HEK293 (cell line): ENCODE results near the gene TUT4.

Experiments
- BCL11B ChIP-seq: fragments of 450-650 bp; formaldehyde crosslinking; IDR thresholded peaks from 2 replicates; pipeline ENCODE4 v1.5.1; 2016; ENCODE audit warnings: low read depth, missing biosample characterization, missing genetic modification characterization
- GFI1B ChIP-seq: fragments of 450-650 bp; formaldehyde crosslinking; IDR thresholded peaks from 2 replicates; pipeline ENCODE4 v1.5.1; 2016; ENCODE audit warnings: missing biosample characterization, missing genetic modification characterization
- HOXC10 ChIP-seq: sonication (generic); formaldehyde crosslinking; IDR thresholded peaks from 2 replicates; pipeline ENCODE4 v1.8.1; 2023; ENCODE audit warnings: mild to moderate bottlenecking, missing genetic modification reagents
- KLF7 ChIP-seq: fragments of 450-650 bp; formaldehyde crosslinking; IDR thresholded peaks from 2 replicates; pipeline ENCODE4 v1.5.1; 2016; ENCODE audit warnings: missing biosample characterization, missing genetic modification characterization, borderline replicate concordance
- KLF9 ChIP-seq: fragments of 450-650 bp; formaldehyde crosslinking; IDR thresholded peaks from 2 replicates; pipeline ENCODE4 v1.5.1; 2016; ENCODE audit warnings: missing biosample characterization, missing genetic modification characterization, low read depth
- WT1 ChIP-seq: fragments of 450-650 bp; formaldehyde crosslinking; IDR thresholded peaks from 2 replicates; pipeline ENCODE4 v1.5.1; 2016; ENCODE audit warnings: missing biosample characterization, missing genetic modification characterization
- YY1 ChIP-seq: fragments of 450-650 bp; formaldehyde crosslinking; IDR thresholded peaks from 2 replicates; pipeline ENCODE4 v1.5.1; 2018; ENCODE audit warnings: missing biosample characterization, missing genetic modification characterization
- ZFHX2 ChIP-seq: fragments of 450-650 bp; formaldehyde crosslinking; conservative IDR thresholded peaks from 2 replicates; pipeline ENCODE4 v1.5.1; 2016; ENCODE audit warnings: missing biosample characterization, missing genetic modification characterization
- ZNF132 ChIP-seq: fragments of 450-650 bp; formaldehyde crosslinking; IDR thresholded peaks from 2 replicates; pipeline ENCODE4 v1.5.1; 2017; ENCODE audit warnings: missing biosample characterization, missing genetic modification characterization, borderline replicate concordance
- ZNF175 ChIP-seq: fragments of 450-650 bp; formaldehyde crosslinking; IDR thresholded peaks from 2 replicates; pipeline ENCODE4 v1.5.1; 2016; ENCODE audit warnings: missing biosample characterization, missing genetic modification characterization
- ZNF239 ChIP-seq: fragments of 450-650 bp; formaldehyde crosslinking; IDR thresholded peaks from 2 replicates; pipeline ENCODE4 v1.5.1; 2016; ENCODE audit warnings: missing biosample characterization, missing genetic modification characterization
- ZNF266 ChIP-seq: fragments of 450-650 bp; formaldehyde crosslinking; IDR thresholded peaks from 2 replicates; pipeline ENCODE4 v1.5.1; 2016; ENCODE audit warnings: missing biosample characterization, missing genetic modification characterization, low read depth
- ZNF302 ChIP-seq: fragments of 450-650 bp; formaldehyde crosslinking; IDR thresholded peaks from 2 replicates; pipeline ENCODE4 v1.5.1; 2016; ENCODE audit warnings: missing biosample characterization, missing genetic modification characterization, low read depth
- ZNF335 ChIP-seq: fragments of 450-650 bp; formaldehyde crosslinking; conservative IDR thresholded peaks from 2 replicates; pipeline ENCODE4 v1.5.1; 2016; ENCODE audit warnings: missing biosample characterization, missing genetic modification characterization
- ZNF394 ChIP-seq: fragments of 450-650 bp; formaldehyde crosslinking; IDR thresholded peaks from 2 replicates; pipeline ENCODE4 v1.5.1; 2016; ENCODE audit warnings: missing biosample characterization, missing genetic modification characterization, mild to moderate bottlenecking, moderate library complexity, borderline replicate concordance
- ZNF433 ChIP-seq: fragments of 450-650 bp; formaldehyde crosslinking; IDR thresholded peaks from 2 replicates; pipeline ENCODE4 v1.5.1; 2016; ENCODE audit warnings: missing biosample characterization, missing genetic modification characterization, low read depth
- ZNF501 ChIP-seq: fragments of 450-650 bp; formaldehyde crosslinking; IDR thresholded peaks from 2 replicates; pipeline ENCODE4 v1.5.1; 2016; ENCODE audit warnings: missing biosample characterization, missing genetic modification characterization
- ZNF544 ChIP-seq: fragments of 450-650 bp; formaldehyde crosslinking; IDR thresholded peaks from 2 replicates; pipeline ENCODE4 v1.5.0; 2017; ENCODE audit warnings: missing biosample characterization, missing genetic modification characterization
- ZNF558 ChIP-seq: fragments of 450-650 bp; formaldehyde crosslinking; IDR thresholded peaks from 2 replicates; pipeline ENCODE4 v1.5.1; 2016; ENCODE audit warnings: missing biosample characterization, missing genetic modification characterization
- ZNF571 ChIP-seq: fragments of 450-650 bp; formaldehyde crosslinking; IDR thresholded peaks from 2 replicates; pipeline ENCODE4 v1.5.0; 2017; ENCODE audit warnings: missing biosample characterization, missing genetic modification characterization
- ZNF600 ChIP-seq: fragments of 450-650 bp; formaldehyde crosslinking; IDR thresholded peaks from 2 replicates; pipeline ENCODE4 v1.5.1; 2016; ENCODE audit warnings: missing biosample characterization, missing genetic modification characterization
- ZNF658 ChIP-seq: fragments of 450-650 bp; formaldehyde crosslinking; IDR thresholded peaks from 2 replicates; pipeline ENCODE4; 2016; ENCODE audit warnings: missing biosample characterization, missing genetic modification characterization
- ZNF677 ChIP-seq: fragments of 450-650 bp; IDR thresholded peaks from 2 replicates; pipeline ENCODE4 v1.5.0; 2018; ENCODE audit warnings: missing biosample characterization, mild to moderate bottlenecking, missing genetic modification characterization, moderate library complexity
- ZNF768 ChIP-seq: fragments of 450-650 bp; formaldehyde crosslinking; IDR thresholded peaks from 2 replicates; pipeline ENCODE4 v1.5.1; 2018; ENCODE audit warnings: missing biosample characterization, mild to moderate bottlenecking, missing genetic modification characterization
- ZNF843 ChIP-seq: fragments of 450-650 bp; formaldehyde crosslinking; IDR thresholded peaks from 2 replicates; pipeline ENCODE4 v1.5.1; 2016; ENCODE audit warnings: missing biosample characterization, missing genetic modification characterization
- TF ChIP-seq, protein P1 (sequence below): fragments of 450-650 bp; formaldehyde crosslinking; IDR thresholded peaks from 2 replicates; pipeline ENCODE4 v1.5.1; 2016; ENCODE audit warnings: missing biosample characterization, missing genetic modification characterization
- TF ChIP-seq, protein P2 (sequence below): fragments of 450-650 bp; formaldehyde crosslinking; IDR thresholded peaks from 2 replicates; pipeline ENCODE4 v1.5.1; 2017; ENCODE audit warnings: missing biosample characterization, missing genetic modification characterization
- TF ChIP-seq, protein P3 (sequence below): fragments of 450-650 bp; formaldehyde crosslinking; IDR thresholded peaks from 2 replicates; pipeline ENCODE4 v1.5.1; 2017; ENCODE audit warnings: missing biosample characterization, missing genetic modification characterization
- TF ChIP-seq, protein P4 (sequence below): fragments of 450-650 bp; formaldehyde crosslinking; IDR thresholded peaks from 2 replicates; pipeline ENCODE4 v1.5.1; 2017; ENCODE audit warnings: missing biosample characterization, missing genetic modification characterization
- TF ChIP-seq, protein P5 (sequence below): fragments of 450-650 bp; formaldehyde crosslinking; IDR thresholded peaks from 2 replicates; pipeline ENCODE4 v1.5.1; 2016; ENCODE audit warnings: missing biosample characterization, missing genetic modification characterization
- TF ChIP-seq, protein P6 (sequence below): fragments of 450-650 bp; formaldehyde crosslinking; IDR thresholded peaks from 2 replicates; pipeline ENCODE4 v1.5.1; 2016; ENCODE audit warnings: missing biosample characterization, missing genetic modification characterization

The TUT4 gene

DNA sequence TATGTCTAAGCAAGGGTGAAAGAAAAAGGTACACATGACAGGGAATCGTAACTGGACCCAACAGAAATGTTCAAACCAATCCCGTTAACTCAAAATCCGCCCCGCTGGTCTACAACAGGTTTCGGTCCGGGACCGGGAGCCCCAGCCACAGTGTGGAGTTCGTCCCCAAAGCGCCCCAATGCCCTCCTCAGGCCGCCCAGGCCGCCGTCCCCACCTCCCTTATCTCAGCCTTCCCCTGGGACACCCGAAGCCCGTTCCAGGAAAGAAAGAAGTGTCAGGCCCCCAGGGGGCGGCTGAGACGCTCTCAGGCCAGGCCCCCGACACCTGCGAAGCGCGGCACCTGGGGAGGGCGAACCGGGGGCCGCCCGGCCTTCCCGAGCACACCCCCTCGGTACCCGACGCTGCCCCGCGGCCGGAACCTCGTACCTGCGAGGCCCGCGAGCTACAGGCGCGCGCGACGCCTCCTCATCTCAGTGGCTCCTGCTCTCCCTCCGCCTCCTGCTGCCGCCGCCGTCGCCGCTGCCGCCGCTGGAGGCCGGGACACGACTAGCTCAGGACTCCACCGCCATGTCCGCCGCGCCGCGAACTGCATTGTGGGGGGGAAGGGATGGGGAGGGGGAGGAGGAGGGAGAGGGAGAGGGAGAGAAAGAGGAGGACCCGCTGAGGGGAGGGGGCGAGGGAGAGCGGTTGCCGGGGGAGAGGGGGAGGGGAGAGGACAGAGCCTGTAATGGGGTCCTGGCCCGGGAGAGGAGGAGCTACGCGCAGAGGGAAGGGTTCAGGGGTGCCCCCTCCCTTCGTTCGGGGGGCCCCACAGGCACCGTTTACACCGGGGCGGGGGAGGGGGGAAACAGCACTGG lies at the start of gene TUT4 (continued):
- TF ChIP-seq ZNF132 (tag by site-specific recombination) = no peak
- TF ChIP-seq KLF7 (tag by site-specific recombination) = no peak
- TF ChIP-seq, protein P1, sequence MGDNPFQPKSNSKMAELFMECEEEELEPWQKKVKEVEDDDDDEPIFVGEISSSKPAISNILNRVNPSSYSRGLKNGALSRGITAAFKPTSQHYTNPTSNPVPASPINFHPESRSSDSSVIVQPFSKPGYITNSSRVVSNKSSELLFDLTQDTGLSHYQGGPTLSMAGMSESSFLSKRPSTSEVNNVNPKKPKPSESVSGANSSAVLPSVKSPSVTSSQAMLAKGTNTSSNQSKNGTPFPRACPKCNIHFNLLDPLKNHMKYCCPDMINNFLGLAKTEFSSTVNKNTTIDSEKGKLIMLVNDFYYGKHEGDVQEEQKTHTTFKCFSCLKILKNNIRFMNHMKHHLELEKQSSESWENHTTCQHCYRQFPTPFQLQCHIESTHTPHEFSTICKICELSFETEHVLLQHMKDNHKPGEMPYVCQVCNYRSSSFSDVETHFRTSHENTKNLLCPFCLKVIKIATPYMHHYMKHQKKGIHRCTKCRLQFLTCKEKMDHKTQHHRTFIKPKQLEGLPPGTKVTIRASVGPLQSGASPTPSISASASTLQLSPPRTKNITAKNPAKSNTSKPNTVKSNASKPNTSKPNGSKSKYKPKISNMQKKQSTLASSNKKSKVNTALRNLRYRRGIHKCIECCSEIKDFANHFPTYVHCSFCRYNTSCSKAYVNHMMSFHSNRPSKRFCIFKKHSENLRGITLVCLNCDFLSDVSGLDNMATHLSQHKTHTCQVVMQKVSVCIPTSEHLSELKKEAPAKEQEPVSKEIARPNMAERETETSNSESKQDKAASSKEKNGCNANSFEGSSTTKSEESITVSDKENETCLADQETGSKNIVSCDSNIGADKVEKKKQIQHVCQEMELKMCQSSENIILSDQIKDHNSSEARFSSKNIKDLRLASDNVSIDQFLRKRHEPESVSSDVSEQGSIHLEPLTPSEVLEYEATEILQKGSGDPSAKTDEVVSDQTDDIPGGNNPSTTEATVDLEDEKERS (tag by site-specific recombination) = no peak
- TF ChIP-seq, protein P2, sequence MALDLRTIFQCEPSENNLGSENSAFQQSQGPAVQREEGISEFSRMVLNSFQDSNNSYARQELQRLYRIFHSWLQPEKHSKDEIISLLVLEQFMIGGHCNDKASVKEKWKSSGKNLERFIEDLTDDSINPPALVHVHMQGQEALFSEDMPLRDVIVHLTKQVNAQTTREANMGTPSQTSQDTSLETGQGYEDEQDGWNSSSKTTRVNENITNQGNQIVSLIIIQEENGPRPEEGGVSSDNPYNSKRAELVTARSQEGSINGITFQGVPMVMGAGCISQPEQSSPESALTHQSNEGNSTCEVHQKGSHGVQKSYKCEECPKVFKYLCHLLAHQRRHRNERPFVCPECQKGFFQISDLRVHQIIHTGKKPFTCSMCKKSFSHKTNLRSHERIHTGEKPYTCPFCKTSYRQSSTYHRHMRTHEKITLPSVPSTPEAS (tag by site-specific recombination) = no peak
- no peak for TF ChIP-seq BCL11B (tag by site-specific recombination)
- TF ChIP-seq ZNF266 (tag by site-specific recombination) = no peak
- TF ChIP-seq ZNF239 (tag by site-specific recombination) = no peak
- TF ChIP-seq ZNF394 (tag by site-specific recombination) = peak; percentile 13; the same call in 1 of the 2 replicates
- TF ChIP-seq ZNF658 (tag by site-specific recombination) = no peak
- 0 out of 2 replicates have a peak, but pooled peaks have one; percentile 4 for TF ChIP-seq ZFHX2 (tag by site-specific recombination)
- no peak for TF ChIP-seq ZNF175 (tag by site-specific recombination)
- TF ChIP-seq, protein P3, sequence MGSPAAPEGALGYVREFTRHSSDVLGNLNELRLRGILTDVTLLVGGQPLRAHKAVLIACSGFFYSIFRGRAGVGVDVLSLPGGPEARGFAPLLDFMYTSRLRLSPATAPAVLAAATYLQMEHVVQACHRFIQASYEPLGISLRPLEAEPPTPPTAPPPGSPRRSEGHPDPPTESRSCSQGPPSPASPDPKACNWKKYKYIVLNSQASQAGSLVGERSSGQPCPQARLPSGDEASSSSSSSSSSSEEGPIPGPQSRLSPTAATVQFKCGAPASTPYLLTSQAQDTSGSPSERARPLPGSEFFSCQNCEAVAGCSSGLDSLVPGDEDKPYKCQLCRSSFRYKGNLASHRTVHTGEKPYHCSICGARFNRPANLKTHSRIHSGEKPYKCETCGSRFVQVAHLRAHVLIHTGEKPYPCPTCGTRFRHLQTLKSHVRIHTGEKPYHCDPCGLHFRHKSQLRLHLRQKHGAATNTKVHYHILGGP (tag by site-specific recombination) = no peak
- TF ChIP-seq ZNF433 = no peak
- TF ChIP-seq KLF9 (tag by site-specific recombination) = peak; percentile 82
- TF ChIP-seq, protein P4, sequence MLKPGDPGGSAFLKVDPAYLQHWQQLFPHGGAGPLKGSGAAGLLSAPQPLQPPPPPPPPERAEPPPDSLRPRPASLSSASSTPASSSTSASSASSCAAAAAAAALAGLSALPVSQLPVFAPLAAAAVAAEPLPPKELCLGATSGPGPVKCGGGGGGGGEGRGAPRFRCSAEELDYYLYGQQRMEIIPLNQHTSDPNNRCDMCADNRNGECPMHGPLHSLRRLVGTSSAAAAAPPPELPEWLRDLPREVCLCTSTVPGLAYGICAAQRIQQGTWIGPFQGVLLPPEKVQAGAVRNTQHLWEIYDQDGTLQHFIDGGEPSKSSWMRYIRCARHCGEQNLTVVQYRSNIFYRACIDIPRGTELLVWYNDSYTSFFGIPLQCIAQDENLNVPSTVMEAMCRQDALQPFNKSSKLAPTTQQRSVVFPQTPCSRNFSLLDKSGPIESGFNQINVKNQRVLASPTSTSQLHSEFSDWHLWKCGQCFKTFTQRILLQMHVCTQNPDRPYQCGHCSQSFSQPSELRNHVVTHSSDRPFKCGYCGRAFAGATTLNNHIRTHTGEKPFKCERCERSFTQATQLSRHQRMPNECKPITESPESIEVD = no peak
- no peak for TF ChIP-seq ZNF558 (tag by site-specific recombination)
- peak; percentile 81; the same call in 1 of the 2 replicates for TF ChIP-seq YY1 (tag by site-specific recombination)
- TF ChIP-seq WT1 (tag by site-specific recombination) = peak; percentile 9; the same call in 1 of the 2 replicates
- peak; percentile 42; the same call in 1 of the 2 replicates for TF ChIP-seq ZNF843 (tag by site-specific recombination)
- TF ChIP-seq, protein P5, sequence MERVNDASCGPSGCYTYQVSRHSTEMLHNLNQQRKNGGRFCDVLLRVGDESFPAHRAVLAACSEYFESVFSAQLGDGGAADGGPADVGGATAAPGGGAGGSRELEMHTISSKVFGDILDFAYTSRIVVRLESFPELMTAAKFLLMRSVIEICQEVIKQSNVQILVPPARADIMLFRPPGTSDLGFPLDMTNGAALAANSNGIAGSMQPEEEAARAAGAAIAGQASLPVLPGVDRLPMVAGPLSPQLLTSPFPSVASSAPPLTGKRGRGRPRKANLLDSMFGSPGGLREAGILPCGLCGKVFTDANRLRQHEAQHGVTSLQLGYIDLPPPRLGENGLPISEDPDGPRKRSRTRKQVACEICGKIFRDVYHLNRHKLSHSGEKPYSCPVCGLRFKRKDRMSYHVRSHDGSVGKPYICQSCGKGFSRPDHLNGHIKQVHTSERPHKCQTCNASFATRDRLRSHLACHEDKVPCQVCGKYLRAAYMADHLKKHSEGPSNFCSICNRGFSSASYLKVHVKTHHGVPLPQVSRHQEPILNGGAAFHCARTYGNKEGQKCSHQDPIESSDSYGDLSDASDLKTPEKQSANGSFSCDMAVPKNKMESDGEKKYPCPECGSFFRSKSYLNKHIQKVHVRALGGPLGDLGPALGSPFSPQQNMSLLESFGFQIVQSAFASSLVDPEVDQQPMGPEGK = peak; percentile 95
- no peak for TF ChIP-seq ZNF677 (tag by site-specific recombination)
- TF ChIP-seq ZNF335 = peak; percentile 91
- TF ChIP-seq HOXC10 = peak; percentile 20; the same call in 1 of the 2 replicates
- peak; percentile 70 for TF ChIP-seq ZNF600 (tag by site-specific recombination)
- TF ChIP-seq ZNF768 (tag by site-specific recombination) = no peak
- TF ChIP-seq ZNF544 (tag by site-specific recombination) = no peak
- TF ChIP-seq GFI1B (tag by site-specific recombination) = no peak
- TF ChIP-seq ZNF501 (tag by site-specific recombination) = peak; percentile 77; the same call in 1 of the 2 replicates
- TF ChIP-seq, protein P6, sequence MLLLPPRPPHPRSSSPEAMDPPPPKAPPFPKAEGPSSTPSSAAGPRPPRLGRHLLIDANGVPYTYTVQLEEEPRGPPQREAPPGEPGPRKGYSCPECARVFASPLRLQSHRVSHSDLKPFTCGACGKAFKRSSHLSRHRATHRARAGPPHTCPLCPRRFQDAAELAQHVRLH = no peak
- no peak for TF ChIP-seq ZNF302 (tag by site-specific recombination)
- no peak for TF ChIP-seq ZNF571 (tag by site-specific recombination)
